GM12872 (cell line): ENCODE data around the gene ADARB2.

ENCODE experiments used
- TF ChIP-seq, protein P1 (sequence below): IDR thresholded peaks from 3 replicates; pipeline ENCODE4 v1.5.1; 2011; ENCODE audit warnings: low read depth, mild to moderate bottlenecking, low read length, moderate library complexity; ENCODE audit not compliant: insufficient read depth

Gene ADARB2

DNA sequence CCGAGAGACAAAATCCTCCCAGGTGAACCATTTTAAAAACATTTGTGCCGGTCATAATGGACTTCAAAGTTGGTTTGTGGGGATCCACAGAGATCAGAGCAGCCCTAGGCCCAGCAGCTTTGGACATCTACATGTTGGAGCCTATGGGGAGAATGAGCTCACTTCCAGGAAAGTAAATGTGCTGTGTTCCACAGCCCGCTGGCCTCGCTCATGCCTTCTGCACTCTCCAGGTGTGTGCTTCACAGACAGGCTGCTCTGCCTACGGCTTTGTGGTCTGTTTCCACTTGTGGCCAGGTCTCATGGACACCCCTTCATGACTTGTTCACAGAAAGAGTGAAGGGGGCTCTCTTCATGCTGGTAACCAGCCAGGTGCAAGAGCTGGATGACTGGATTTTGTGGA, 141.6 kb downstream of the ADARB2 start:
- TF ChIP-seq, protein P1, sequence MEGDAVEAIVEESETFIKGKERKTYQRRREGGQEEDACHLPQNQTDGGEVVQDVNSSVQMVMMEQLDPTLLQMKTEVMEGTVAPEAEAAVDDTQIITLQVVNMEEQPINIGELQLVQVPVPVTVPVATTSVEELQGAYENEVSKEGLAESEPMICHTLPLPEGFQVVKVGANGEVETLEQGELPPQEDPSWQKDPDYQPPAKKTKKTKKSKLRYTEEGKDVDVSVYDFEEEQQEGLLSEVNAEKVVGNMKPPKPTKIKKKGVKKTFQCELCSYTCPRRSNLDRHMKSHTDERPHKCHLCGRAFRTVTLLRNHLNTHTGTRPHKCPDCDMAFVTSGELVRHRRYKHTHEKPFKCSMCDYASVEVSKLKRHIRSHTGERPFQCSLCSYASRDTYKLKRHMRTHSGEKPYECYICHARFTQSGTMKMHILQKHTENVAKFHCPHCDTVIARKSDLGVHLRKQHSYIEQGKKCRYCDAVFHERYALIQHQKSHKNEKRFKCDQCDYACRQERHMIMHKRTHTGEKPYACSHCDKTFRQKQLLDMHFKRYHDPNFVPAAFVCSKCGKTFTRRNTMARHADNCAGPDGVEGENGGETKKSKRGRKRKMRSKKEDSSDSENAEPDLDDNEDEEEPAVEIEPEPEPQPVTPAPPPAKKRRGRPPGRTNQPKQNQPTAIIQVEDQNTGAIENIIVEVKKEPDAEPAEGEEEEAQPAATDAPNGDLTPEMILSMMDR = no peak

DNA sequence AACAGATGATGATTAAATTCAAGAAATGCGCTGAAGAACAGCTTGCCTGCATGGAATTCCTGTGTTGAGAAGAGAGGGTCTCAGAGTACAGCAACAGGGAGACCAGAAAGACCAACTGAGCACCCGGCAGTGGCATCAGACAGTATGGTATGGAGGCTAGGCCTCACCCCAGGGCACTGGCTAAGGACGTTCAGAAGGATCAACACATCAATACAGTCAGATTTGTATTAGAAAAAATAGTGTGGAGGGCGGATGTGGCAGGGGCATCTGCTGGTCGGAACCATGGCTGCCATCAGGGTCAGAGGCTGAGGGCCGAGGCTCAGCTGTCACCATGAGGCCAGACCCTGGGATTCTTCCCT, 142.1 kb downstream of the ADARB2 start:
- TF ChIP-seq, protein P1 = no peak

DNA sequence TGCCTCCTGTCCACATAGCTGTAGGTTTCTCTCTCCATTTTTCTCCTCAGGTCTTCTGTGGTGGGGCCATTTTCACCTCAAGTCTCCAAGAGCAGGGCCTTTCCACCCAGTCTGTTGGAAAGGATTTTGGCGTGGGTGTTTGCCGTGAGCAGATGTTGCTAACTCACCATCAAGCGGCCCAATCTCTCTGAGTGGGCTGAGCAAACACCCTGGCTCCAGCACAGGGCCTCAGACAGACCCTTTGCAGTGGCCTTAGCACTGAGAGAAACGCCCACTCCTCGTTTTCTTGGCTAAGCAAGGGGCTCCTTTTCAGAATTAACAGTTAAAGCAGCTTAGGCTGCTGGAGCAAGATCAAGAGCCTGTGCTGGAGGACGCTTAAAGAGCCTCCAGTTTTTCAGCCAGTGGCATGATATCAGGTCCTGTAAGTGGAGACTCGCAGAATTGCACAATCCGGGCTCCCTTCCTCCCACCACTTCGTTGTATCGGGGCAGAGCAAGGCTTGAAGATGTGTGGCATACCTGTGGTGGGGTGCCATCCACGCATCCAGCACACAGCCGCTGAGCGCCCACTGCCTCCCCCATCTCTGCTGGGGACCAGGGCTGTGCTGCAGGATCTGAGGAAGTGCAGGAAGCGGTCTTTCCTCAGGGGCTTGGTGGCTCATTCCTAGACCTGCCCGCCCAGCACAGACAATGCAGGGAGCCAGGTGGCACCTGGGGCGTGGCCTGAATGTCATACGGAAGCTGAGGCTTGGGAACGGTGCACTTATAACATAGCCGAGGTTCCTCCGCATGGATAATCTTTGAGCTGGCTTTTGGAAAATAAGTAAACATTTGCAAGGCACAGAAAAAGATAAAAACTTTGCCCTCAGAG, 142.7 kb downstream of the ADARB2 start:
- TF ChIP-seq, protein P1 = no peak

DNA sequence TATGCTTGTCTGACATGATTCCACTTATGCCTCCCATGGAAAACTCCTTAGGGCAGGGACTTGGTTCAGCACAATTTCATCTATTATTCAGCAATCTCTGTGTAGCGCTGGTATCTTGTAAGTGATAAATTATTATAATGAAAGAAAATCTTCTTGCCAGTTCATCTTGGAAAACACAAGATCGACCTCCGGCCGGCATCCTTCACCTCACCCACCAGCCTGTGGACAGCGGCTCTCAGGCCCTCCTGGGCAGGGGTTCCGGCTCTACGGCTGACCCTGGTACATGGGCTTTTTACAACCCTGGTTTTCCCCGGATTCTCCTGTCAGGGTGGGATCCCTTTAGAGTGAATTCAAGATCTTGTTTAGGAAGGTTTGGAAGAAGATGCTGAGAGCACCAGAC, 145.6 kb downstream of the ADARB2 start:
- TF ChIP-seq, protein P1 = no peak

DNA sequence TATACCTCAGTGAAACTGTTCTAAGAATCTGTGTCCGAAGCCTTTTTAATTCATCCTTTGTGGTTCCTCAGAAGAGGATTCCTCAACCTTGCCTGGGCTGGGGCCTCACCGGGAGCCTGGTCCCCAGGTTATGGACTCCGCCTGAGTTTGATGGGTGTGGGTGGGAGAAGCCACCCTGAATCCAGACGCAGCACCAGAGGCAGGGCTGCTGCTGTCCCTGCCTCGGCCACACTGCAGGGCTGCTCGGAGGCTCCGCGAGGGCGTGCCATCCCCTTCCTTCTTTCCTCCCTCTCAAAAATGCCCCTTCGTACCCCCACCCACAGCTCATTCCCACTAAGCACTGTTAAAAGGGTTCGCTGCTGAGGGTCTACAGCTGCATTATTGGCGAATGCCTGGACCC, 146.3 kb downstream of the ADARB2 start:
- TF ChIP-seq, protein P1 = no peak

DNA sequence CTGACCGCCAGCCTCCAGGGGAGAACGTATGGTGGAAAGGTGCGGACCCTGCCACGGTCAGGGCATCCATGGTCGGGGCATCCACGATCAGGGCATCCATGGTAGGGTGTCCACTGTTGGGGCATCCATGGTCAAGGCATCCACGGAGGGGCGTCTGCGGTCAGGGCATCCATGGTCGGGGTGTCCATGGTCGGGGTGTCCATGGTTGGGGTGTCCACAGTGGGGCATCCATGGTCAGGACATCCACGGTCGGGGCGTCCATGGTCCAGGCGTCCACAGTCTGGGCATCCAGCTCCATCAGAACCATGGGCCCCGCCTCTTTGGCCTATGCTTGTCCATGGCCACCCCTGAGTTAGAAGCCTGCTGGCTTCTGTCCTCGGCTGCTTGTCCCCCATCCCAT, 148.1 kb downstream of the ADARB2 start:
- TF ChIP-seq, protein P1 = no peak

DNA sequence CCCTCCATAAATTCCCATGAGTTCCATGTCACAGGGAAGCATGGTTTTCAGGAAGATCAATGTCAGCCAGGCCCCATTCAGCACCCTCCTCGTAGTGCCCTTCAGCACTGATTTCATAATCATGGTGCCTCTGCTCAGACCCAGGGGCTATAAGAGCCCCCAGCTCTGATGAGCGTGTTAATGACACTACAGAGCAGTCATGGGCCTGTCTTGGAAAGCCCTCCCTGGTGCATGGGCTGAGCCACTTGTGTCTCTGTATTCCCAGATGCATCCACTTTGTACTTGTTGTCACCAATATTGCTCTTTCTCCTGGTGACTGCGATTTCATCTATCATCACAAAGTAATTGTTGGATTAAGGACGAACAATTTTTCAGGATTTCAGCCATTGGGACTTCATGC, 154.6 kb downstream of the ADARB2 start:
- TF ChIP-seq, protein P1 = no peak

DNA sequence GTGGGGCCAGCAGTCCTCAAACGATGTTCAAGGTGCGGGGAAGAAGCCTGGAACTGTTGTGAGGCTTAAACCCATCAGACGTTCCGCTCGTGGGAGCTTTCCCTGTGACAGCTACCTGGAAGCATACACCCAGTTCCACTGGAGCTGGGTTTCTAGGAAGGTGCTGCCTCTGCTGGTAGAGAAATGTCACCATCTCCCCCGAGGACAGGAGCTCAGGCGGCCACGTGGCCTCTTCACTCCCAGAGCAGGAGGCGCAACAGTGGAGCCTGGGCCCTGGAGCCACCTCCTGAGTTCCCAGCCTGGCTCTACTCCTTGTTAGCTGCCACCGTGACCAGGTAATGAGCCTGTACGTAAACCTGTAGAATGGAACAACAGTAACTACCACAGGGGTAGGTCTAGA, 156.1 kb downstream of the ADARB2 start:
- TF ChIP-seq, protein P1 = no peak
